H9 (cell line): ENCODE results near the gene KCTD17. TPM values are rescaled to one million over a fixed set of nuclear protein-coding genes. Genes with fewer than 3 reads are reported as not detected.

ENCODE experiments used
- DNase-seq: peaks from one replicate; pipeline ENCODE4 v3.0.0-alpha.2; 2017
- H2AFZ ChIP-seq: one replicate; pipeline ENCODE4 v1.6.1; 2013; ENCODE audit warnings: mild to moderate bottlenecking, low read length, control low read depth, moderate library complexity
- H2AK5ac ChIP-seq: 2 replicates; pipeline ENCODE4 v1.6.1; 2013; ENCODE audit warnings: low read length, control low read depth, mixed read lengths; ENCODE audit not compliant: insufficient read length
- H2BK120ac ChIP-seq: one replicate; pipeline ENCODE4 v1.6.1; 2013; ENCODE audit warnings: low read depth, mild to moderate bottlenecking, low read length, control low read depth, inconsistent platforms; ENCODE audit not compliant: poor library complexity, severe bottlenecking
- H2BK12ac ChIP-seq: 2 replicates; pipeline ENCODE4 v1.6.1; 2013; ENCODE audit warnings: low read length, control low read depth, mixed read lengths, low read depth; ENCODE audit not compliant: insufficient read length
- H2BK15ac ChIP-seq: 2 replicates; pipeline ENCODE4 v1.6.1; 2013; ENCODE audit warnings: low read depth, low read length, control low read depth
- H2BK20ac ChIP-seq: one replicate; pipeline ENCODE4 v1.6.1; 2013; ENCODE audit warnings: low read depth, mild to moderate bottlenecking, low read length, control low read depth, inconsistent platforms; ENCODE audit not compliant: poor library complexity, severe bottlenecking
- H2BK5ac ChIP-seq: 2 replicates; pipeline ENCODE4 v1.6.1; 2013; ENCODE audit warnings: low read length, control low read depth, mixed read lengths; ENCODE audit not compliant: insufficient read length
- H3K14ac ChIP-seq: 2 replicates; pipeline ENCODE4 v1.6.1; 2013; ENCODE audit warnings: low read length, control low read depth; ENCODE audit not compliant: insufficient read depth
- H3K18ac ChIP-seq: 2 replicates; pipeline ENCODE4 v1.6.1; 2013; ENCODE audit warnings: low read depth, mild to moderate bottlenecking, mixed read lengths, low read length, control low read depth; ENCODE audit not compliant: insufficient read length
- H3K23ac ChIP-seq: 2 replicates; pipeline ENCODE4 v1.6.1; 2013; ENCODE audit warnings: low read length, control low read depth, mixed read lengths, low read depth; ENCODE audit not compliant: insufficient read length
- H3K23me2 ChIP-seq: 2 replicates; pipeline ENCODE4 v1.6.1; 2013; ENCODE audit warnings: low read depth, mild to moderate bottlenecking, mixed read lengths, low read length, control low read depth; ENCODE audit not compliant: insufficient read length, poor library complexity, severe bottlenecking
- H3K27ac ChIP-seq: 2 replicates; pipeline ENCODE4 v1.5.1; 2013; ENCODE audit warnings: low read length, control low read depth, mixed read lengths, low read depth; ENCODE audit not compliant: insufficient read length
- H3K27me3 ChIP-seq: 2 replicates; pipeline ENCODE4 v1.6.1; 2013; ENCODE audit warnings: low read length, control low read depth, inconsistent platforms; ENCODE audit not compliant: insufficient read depth
- H3K4ac ChIP-seq: 2 replicates; pipeline ENCODE4 v1.6.1; 2013; ENCODE audit warnings: low read depth, mild to moderate bottlenecking, control low read depth, inconsistent platforms, low read length, moderate library complexity
- H3K4me1 ChIP-seq: 2 replicates; pipeline ENCODE4 v1.6.1; 2013; ENCODE audit warnings: low read length, control low read depth, inconsistent platforms; ENCODE audit not compliant: insufficient read depth
- H3K4me2 ChIP-seq: 2 replicates; pipeline ENCODE4 v1.6.1; 2013; ENCODE audit warnings: low read length, control low read depth, mixed read lengths; ENCODE audit not compliant: insufficient read length, insufficient read depth
- H3K56ac ChIP-seq: 2 replicates; pipeline ENCODE4 v1.6.1; 2013; ENCODE audit warnings: low read depth, mild to moderate bottlenecking, mixed read lengths, low read length, control low read depth; ENCODE audit not compliant: insufficient read length
- H3K79me1 ChIP-seq: 2 replicates; pipeline ENCODE4 v1.6.1; 2013; ENCODE audit warnings: low read depth, mild to moderate bottlenecking, moderate library complexity, low read length, control low read depth, inconsistent platforms; ENCODE audit not compliant: insufficient read depth, poor library complexity, severe bottlenecking
- H3K79me2 ChIP-seq: 2 replicates; pipeline ENCODE4 v1.6.1; 2013; ENCODE audit warnings: low read length, control low read depth, inconsistent platforms; ENCODE audit not compliant: insufficient read depth
- H3K9ac ChIP-seq: 2 replicates; pipeline ENCODE4 v1.6.1; 2013; ENCODE audit warnings: low read length, control low read depth, mixed read lengths; ENCODE audit not compliant: insufficient read length; ENCODE audit errors: extremely low read depth
- H3K9me3 ChIP-seq: one replicate; pipeline ENCODE4 v1.6.1; 2013; ENCODE audit warnings: low read depth, low read length, inconsistent platforms; ENCODE audit not compliant: control insufficient read depth
- H3T11ph ChIP-seq: one replicate; pipeline ENCODE4 v1.6.1; 2013; ENCODE audit warnings: mild to moderate bottlenecking, low read length, control low read depth, inconsistent platforms
- H4K20me1 ChIP-seq: one replicate; pipeline ENCODE4 v1.6.1; 2013; ENCODE audit not compliant: control insufficient read depth, insufficient read length, insufficient read depth
- H4K5ac ChIP-seq: 2 replicates; pipeline ENCODE4 v1.6.1; 2013; ENCODE audit warnings: low read depth, mild to moderate bottlenecking, mixed read lengths, low read length, control low read depth; ENCODE audit not compliant: insufficient read length
- H4K8ac ChIP-seq: replicated peaks from 2 replicates; pipeline ENCODE4 v1.6.1; 2013; ENCODE audit warnings: low read length, control low read depth, mixed read lengths, low read depth; ENCODE audit not compliant: insufficient read length
- H4K91ac ChIP-seq: 2 replicates; pipeline ENCODE4 v1.6.1; 2013; ENCODE audit warnings: low read depth, mild to moderate bottlenecking, moderate library complexity, mixed read lengths, low read length, control low read depth; ENCODE audit not compliant: insufficient read length
- H3K27ac Mint-ChIP-seq, 3 experiments: 2 replicates in 2 of 3; 3 replicates in 1 of 3; pipeline ENCODE4 v1.8.0; 2020 to 2021; ENCODE audit warnings: mixed read lengths in 3 of 3, mild to moderate bottlenecking in 1 of 3, moderate library complexity in 1 of 3
- H3K27me3 Mint-ChIP-seq: 2 replicates; pipeline ENCODE4 v1.8.0; 2021; ENCODE audit warnings: low read depth, mild to moderate bottlenecking, moderate library complexity, mixed read lengths
- H3K36me3 Mint-ChIP-seq, 3 experiments: 2 replicates in 2 of 3; 3 replicates in 1 of 3; pipeline ENCODE4 v1.8.0; 2020 to 2021; ENCODE audit warnings: low read depth in 3 of 3, mixed read lengths in 3 of 3; ENCODE audit not compliant: insufficient read depth in 1 of 3
- H3K4me1 Mint-ChIP-seq, 2 experiments: 2 replicates each; pipeline ENCODE4 v1.8.0; 2020; ENCODE audit warnings: mixed read lengths in 2 of 2
- H3K4me3 Mint-ChIP-seq, 2 experiments: 2 replicates in 1 of 2; 3 replicates in 1 of 2; pipeline ENCODE4 v1.8.0; 2020 to 2021; ENCODE audit warnings: mild to moderate bottlenecking in 2 of 2, mixed read lengths in 2 of 2, moderate library complexity in 1 of 2
- H3K9me3 Mint-ChIP-seq, 2 experiments: 2 replicates in 1 of 2; 3 replicates in 1 of 2; pipeline ENCODE4 v1.8.0; 2020; ENCODE audit warnings: mild to moderate bottlenecking in 2 of 2, mixed read lengths in 2 of 2, moderate library complexity in 1 of 2
- WGBS: extraction: QIAGEN DNeasy Blood & Tissue Kit; methylation state at CpG from one replicate; pipeline ENCODE4 v1.1.7; 2013; ENCODE audit warnings: missing lambda C conversion rate, low lambda C conversion rate, mixed read lengths; ENCODE audit not compliant: insufficient read length; ENCODE audit errors: extremely low coverage; 5-methylcytosine and 5-hydroxymethylcytosine counted together
- total RNA-seq: library from RNA; stranded (reverse); gene quantifications from 2 replicates; pipeline ENCODE4 v1.2.1, GENCODE V29; 2021
- TF ChIP-seq, protein P1 (sequence below): fragments of 200-600 bp; sonication (generic); conservative IDR thresholded peaks from 3 replicates; pipeline ENCODE4 v1.8.0; 2021; ENCODE audit warnings: antibody characterized with exemption, mild to moderate bottlenecking

The KCTD17 gene
- total RNA-seq, 1 experiment from 2014 or later, result 34.1 TPM

DNA sequence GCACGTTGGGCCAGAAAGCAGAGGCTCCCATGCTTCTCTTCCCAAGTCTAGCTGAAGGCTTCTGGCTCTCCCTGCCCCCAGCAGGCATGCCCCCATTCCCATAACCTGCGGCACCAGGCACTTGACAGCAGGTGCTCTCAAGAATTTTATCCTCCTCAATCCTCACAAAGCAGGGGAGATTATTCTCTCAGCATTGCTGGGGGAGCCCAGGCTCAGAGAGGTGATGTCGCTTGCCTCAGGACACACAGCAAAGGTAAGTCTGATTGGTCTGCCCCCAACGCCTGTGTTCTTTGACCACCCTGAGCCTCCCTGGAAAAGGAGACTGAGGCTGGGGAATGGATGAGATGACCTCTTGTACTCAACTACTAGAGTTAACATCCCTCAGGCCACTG lies 37.1 kb upstream of the KCTD17 start:
- no peak overlapping the region for H3K4ac ChIP-seq
- Mint-ChIP-seq H3K27me3 (peaks cover 7% of the 10 kb centered on the region), H3K4me3 (no peak overlapping the region), H3K36me3 (peaks cover 5 to 14% (median 13%) of the 10 kb centered on the region in 3 experiments; a peak in 6 of 7 replicates), H3K27ac (no peak overlapping the region), H3K4me1 (peaks cover 12 to 16% of the 10 kb centered on the region in 2 experiments), H3K9me3 (no peaks in the 10 kb centered on the region)
- no peak overlapping the region for H2AK5ac ChIP-seq
- no peak overlapping the region for H2BK5ac ChIP-seq
- H3K18ac ChIP-seq, result no peak overlapping the region
- H3K9ac ChIP-seq, result no peak overlapping the region
- H3T11ph ChIP-seq, result no peak overlapping the region
- H2BK120ac ChIP-seq, result no peak overlapping the region
- H3K4me1 ChIP-seq, result peaks cover 6% of the 10 kb centered on the region; the same call in 1 of the 2 replicates
- H4K91ac ChIP-seq, result no peak overlapping the region
- no peak overlapping the region for H3K14ac ChIP-seq
- H3K56ac ChIP-seq, result no peak overlapping the region
- TF ChIP-seq, protein P1, sequence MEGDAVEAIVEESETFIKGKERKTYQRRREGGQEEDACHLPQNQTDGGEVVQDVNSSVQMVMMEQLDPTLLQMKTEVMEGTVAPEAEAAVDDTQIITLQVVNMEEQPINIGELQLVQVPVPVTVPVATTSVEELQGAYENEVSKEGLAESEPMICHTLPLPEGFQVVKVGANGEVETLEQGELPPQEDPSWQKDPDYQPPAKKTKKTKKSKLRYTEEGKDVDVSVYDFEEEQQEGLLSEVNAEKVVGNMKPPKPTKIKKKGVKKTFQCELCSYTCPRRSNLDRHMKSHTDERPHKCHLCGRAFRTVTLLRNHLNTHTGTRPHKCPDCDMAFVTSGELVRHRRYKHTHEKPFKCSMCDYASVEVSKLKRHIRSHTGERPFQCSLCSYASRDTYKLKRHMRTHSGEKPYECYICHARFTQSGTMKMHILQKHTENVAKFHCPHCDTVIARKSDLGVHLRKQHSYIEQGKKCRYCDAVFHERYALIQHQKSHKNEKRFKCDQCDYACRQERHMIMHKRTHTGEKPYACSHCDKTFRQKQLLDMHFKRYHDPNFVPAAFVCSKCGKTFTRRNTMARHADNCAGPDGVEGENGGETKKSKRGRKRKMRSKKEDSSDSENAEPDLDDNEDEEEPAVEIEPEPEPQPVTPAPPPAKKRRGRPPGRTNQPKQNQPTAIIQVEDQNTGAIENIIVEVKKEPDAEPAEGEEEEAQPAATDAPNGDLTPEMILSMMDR, result no peak
- no peaks in the 10 kb centered on the region for H3K79me1 ChIP-seq
- WGBS, result no CpG with 5 or more reads among the region's 4 CpGs
- H3K23ac ChIP-seq, result no peak overlapping the region
- no peak for DNase-seq
- H2BK15ac ChIP-seq, result no peak overlapping the region
- H3K4me2 ChIP-seq, result no peak overlapping the region
- no peak overlapping the region for H3K27ac ChIP-seq
- H3K79me2 ChIP-seq, result peaks cover 2% of the 10 kb centered on the region; the same call in 1 of the 2 replicates
- no peak overlapping the region for H2BK12ac ChIP-seq
- H3K27me3 ChIP-seq, result no peaks in the 10 kb centered on the region
- no peak overlapping the region for H2BK20ac ChIP-seq
- peaks cover 3% of the 10 kb centered on the region for H3K23me2 ChIP-seq
- H3K9me3 ChIP-seq, result no peaks in the 10 kb centered on the region
- H2AFZ ChIP-seq, result no peak overlapping the region
- H4K20me1 ChIP-seq, result peaks cover 3% of the 10 kb centered on the region
- H4K5ac ChIP-seq, result no peak overlapping the region
- H4K8ac ChIP-seq, result no peak overlapping the region
